OCI-LY1 (cell line): ENCODE results near the gene STT3B.
A peak's percentile ranks its signal among the peaks of the same experiment; 100 is the strongest.

Source experiments
- EZH2 ChIP-seq: fragments of 200-600 bp; sonication (generic), shearing (Covaris generic); IDR thresholded peaks from 2 replicates; pipeline ENCODE4 v1.8.0; 2017; ENCODE audit warnings: borderline replicate concordance, mixed run types, mild to moderate bottlenecking, antibody characterized with exemption, low read length, moderate library complexity, mixed read lengths
- TF ChIP-seq, protein P1 (sequence below): fragments of 200-600 bp; sonication (generic), shearing (Covaris generic); IDR thresholded peaks from 2 replicates; pipeline ENCODE4 v1.5.1; 2017; ENCODE audit warnings: mild to moderate bottlenecking, antibody characterized with exemption, low read length, moderate library complexity, mixed read lengths

DNA sequence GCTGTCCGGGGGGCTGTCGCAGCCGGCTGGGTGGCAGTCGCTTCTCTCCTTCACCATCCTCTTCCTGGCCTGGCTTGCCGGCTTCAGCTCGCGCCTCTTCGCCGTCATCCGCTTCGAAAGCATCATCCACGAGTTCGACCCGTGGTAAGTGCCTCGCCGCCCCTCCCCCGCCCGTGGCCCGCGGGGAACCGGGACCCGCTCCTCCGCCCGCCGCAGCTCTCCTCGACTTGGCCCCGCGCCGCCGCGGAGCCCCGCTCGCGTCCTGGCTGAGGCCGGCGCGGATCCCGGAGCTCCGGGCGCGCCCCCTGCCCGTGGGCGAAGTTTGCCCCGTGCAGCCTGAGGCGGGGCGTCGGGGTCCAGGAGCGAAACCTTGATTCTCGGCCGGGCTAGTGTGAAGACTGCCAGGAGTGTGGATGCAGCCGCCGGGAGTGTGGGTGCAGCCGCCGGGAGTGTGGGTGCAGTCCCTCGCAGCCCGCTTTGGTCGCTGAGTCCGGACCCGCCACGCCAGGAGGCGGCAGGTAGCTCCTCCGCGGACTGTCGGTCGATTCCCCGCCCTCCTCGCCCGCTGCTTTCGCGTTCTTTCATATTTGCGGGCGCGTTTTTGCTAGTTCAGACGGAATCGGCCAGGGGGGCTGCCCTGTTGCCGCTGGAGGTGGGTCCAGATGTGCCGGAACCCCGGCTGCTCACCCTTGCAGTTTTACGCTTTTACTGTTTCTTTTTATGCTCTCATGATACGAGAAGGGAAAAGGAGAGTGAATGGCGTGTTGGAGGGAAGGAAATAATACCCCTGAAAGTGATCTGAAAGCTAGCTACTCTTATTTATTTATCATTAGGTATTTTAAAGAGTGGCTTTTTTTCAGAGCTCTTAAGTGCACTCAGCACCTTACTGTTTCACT, 692 bp downstream of the STT3B start:
- TF ChIP-seq, protein P1, sequence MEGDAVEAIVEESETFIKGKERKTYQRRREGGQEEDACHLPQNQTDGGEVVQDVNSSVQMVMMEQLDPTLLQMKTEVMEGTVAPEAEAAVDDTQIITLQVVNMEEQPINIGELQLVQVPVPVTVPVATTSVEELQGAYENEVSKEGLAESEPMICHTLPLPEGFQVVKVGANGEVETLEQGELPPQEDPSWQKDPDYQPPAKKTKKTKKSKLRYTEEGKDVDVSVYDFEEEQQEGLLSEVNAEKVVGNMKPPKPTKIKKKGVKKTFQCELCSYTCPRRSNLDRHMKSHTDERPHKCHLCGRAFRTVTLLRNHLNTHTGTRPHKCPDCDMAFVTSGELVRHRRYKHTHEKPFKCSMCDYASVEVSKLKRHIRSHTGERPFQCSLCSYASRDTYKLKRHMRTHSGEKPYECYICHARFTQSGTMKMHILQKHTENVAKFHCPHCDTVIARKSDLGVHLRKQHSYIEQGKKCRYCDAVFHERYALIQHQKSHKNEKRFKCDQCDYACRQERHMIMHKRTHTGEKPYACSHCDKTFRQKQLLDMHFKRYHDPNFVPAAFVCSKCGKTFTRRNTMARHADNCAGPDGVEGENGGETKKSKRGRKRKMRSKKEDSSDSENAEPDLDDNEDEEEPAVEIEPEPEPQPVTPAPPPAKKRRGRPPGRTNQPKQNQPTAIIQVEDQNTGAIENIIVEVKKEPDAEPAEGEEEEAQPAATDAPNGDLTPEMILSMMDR: peak; percentile 26; the same call in 1 of the 2 replicates
- TF ChIP-seq EZH2: no peak
